ENCODE results near the gene CD84.
"Not testable (repeated sequence)": the region's sequence is repeated elsewhere in the genome, so short reads cannot be mapped to it uniquely, and the experiment has no call there.

Gene CD84, protein sequence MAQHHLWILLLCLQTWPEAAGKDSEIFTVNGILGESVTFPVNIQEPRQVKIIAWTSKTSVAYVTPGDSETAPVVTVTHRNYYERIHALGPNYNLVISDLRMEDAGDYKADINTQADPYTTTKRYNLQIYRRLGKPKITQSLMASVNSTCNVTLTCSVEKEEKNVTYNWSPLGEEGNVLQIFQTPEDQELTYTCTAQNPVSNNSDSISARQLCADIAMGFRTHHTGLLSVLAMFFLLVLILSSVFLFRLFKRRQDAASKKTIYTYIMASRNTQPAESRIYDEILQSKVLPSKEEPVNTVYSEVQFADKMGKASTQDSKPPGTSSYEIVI

DNA sequence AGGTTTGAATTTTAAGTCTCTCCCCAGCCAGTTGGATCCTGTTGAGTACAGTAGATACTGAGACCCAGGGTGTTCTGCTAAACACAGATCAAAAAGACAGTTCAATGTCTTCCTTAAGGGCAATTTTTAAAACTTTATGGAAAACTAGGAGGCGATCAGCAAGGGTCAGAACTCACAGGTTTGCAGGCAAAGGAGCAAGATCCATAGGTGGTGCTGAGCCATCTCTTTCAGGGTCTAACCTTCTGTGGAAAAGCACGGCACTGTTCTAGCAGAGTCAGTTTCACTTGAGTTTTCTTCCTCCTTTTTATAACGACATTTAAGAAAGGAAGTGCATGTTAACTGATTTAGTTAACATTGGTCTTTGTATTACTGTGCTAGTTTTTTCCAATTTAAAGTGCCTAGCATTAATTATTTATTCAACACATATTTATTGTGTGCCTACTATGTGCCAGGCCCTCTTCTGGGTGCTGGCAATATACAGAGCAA is at the start of gene CD84:
Gene CD84 (minus strand): TSS at position 281 of the 486 bp plus-strand sequence. CDS start 59 bp downstream, at position 222.
- no peak for DNase-seq (ENCODE audit: low read depth)

DNA sequence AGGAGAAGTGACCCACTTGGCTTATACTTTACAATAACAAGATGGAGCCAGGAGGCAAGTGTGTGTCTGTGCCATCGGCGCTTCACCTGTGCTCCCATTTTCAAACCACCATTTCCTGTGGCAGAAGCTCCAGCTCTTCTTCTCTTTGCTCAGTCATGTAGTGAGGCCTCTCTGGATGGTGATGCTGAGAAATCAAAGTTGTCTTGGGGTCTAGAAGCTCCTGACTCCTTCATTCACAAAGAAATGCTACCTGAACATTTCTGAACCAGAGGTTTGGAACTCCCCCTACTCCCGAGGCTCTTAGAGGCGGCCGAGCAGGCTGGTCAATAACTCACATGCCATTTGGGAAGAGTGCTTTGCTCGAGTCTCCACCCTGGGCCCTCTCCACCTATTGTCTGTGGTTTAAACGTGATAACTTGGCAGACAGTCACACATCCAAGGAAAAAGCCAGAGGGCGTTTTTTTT is 49.5 kb upstream of the CD84 start:
- DNase-seq (ENCODE audit: low read depth) = no peak

DNA sequence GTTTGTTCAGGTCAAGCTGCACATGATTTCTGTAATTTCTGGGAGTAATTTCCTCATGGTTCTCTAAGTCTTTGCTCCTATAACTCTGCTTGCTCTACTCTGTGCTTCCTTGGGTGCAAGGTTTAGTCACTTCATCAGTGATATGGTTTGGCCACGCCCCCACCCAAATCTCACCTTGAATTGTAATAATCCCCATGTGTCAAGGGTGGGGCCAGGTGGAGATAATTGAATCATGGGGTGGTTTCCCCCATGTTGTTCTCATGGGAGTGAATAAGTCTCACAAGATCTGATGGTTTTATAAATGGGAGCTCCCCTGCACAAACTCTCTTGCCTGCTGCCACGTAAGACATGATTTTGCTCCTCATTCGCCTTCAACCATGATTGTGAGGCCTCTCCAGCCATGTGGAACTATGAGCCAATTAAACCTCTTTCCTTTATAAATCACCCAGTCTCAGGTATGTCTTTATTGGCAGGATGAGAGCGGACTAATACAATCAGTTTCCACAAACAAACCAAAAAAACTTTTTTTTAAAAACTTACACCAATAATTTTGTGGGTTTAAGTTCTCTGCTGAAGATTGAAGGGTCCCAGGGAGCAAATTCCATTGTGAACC is 48.5 kb upstream of the CD84 start:
- not testable (repeated sequence) for DNase-seq (ENCODE audit: low read depth)

DNA sequence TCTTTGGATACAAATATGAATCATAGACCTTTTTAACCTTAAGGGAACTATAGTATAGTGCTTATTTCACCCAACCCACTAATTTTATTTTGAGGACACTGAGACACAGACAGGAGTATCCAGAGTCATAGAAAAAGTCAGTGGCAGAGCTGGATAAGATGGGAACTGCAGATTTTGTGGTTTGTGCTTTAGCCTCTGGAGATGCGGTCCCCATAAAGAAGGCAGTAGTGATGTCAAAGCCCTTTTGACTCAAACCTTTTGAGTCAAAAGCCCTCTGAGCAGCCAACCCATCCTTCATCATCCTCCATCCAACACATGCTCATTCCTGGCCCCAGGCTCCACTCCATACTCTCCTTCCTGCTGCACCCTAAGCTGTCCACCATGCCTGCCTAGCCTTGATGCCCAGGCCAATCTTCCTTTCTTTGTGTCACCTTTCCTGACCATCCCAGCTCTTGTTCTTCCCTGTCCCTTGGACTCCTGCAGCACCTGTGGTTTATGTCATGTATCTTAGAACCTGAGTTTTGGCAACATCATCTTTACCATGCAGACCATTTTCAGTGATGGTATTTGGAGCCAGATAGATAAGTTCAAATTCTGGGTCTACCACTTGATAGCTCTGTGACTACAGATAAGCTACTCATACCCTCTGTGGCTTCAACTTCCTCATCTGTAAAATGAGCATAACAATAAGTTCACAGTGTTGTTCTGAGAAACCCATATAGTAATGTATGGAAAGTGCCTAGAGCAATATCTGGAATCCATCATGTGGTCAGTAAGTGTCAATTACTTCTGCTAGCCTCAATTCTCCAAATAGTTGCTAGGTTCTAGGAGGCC is 47.4 kb upstream of the CD84 start:
- no peak for DNase-seq (ENCODE audit: low read depth)

DNA sequence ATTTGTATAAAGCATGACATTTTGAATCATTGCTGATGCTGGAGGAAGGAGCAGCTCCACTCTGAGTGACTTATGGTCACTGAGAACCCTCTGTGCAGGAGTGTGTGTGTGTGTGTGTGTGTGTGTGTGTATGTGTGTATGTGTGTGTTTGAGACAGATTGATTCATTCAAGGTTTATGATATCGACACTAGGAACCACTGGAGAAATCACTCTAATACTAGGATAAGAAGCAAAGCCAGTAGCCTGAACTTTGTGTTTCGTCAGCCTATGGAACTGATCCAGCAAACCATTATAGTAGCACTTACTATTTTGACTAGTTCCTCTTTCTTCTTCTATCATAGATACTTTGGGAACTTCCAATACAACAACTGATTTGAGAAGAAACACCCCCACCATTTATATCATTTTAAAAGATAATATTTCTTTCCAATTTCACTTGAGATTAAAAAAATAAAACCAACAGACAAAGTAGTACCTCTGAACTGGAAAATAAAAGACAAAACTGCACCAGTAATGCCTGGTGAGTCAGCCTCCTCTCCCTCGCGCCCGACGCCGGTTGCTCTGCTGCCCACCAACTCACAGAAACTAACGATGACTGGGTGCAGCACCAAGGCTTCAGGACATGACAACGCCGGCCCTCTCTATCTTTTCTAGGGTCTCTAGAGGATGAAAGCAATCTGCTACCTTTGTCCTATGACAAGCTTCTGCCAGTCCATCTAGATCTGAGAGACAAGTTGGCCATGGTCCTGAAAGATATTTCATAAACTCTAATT is 46.6 kb upstream of the CD84 start:
- DNase-seq (ENCODE audit: low read depth) = no peak

DNA sequence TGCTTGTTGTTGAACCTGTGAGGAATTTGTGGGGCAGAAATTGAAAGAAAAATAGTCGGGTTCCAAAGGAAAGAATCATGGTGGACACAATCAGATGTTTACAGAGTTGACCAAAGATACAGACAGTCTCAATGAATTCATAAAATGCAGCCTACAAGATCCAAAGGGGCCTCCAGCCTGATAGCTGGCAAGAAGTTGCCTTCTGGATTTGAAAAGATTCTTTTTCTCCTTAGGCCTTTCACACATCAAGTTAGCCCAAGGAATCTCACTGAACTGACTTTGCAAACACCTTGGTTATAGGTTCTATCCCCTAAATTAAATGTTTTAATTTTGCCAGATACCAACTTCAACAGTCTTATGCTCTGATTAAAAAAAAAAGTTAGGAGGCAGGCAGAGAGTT is 46.0 kb upstream of the CD84 start:
- DNase-seq (ENCODE audit: low read depth) = no peak

DNA sequence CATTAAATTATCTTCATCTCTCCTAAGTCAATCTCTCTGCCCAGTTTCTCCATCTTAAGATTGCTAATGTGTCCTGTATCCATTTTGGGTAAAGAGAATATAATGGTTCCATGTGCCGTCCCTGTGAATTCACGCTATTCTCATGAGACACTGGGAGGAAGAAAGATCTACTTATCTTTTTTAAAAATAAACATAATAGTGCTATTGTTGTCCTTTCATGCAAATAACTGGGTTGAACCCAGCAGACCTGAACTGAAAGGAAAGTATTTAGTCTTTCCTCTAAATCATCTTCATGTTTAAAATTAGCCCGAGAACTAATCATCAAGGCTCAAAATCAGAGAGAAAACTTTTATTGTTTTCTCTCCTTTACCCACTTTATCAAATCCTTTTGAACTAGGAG is 45.2 kb upstream of the CD84 start:
- no peak for DNase-seq (ENCODE audit: low read depth)

DNA sequence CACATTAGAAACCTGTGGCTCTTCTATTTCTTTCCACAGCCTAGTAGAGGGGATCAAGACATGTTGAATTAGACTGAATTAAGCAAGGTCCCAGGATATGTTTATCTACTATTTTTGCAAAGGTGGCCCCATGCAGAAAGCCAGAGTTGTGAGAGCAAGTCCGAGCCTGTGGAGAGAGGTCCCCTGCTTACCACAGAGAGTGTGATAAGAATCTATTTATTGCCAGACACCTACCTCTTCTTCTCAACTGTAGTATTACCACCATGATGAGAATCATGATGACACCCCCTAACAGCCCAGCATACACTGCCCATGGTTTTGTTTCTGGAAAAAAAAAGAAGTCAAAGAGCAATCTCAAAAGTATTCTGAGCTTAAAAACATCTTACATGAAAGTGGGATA is 44.6 kb upstream of the CD84 start:
- DNase-seq (ENCODE audit: low read depth) = no peak

DNA sequence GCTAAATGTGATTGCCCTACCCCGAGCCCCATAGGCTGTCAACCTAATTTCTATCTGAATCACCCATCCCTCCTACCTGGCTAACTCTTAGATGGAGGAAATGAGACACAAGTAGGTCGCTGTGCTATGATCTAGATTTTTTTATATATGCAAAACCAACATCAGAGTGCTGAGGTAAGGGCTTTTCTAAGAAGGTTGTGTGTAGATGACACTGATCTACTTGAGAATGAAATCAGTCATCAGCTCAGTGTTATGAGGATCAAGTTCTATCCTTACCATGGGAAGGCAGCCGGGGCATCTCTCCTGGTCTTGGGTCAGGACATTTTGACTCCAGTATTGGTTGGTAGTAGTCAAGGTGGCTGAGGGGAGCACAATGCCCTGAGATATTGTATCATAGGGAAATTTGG is 43.9 kb upstream of the CD84 start:
- DNase-seq (ENCODE audit: low read depth) = no peak

DNA sequence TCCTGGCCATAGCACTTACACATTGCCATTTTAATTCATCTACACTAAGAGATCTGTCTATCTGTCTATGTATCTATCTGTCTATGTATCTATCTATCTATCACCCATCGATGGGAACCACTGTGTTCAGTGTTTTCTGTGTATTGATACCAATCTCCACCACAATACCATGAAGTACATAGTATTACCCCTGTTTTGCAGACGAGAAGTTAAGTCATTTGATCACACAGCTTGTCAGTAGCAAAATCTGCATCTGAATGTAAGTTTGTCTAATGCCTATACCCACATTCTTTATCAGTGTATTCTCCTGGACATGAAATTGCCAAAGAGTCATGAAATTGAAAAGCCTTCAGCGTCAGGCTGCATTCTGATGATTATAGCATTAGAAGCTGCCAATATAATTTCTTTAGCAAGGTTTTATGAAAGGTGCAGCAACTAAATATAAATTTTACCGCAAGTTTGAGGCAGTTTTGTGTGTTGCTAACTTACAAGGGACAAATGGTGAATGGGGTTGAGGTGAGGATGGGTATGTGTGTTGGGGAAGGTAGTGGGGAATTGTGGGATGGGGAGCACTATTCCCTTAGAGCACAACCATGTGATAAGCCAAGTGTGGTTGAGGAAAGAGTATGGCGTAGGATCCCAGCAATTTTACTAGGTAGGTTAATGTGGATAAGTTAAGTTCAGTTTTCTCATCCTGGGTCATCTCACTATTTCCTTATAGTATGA is 43.4 kb upstream of the CD84 start:
- no peak for DNase-seq (ENCODE audit: low read depth)

DNA sequence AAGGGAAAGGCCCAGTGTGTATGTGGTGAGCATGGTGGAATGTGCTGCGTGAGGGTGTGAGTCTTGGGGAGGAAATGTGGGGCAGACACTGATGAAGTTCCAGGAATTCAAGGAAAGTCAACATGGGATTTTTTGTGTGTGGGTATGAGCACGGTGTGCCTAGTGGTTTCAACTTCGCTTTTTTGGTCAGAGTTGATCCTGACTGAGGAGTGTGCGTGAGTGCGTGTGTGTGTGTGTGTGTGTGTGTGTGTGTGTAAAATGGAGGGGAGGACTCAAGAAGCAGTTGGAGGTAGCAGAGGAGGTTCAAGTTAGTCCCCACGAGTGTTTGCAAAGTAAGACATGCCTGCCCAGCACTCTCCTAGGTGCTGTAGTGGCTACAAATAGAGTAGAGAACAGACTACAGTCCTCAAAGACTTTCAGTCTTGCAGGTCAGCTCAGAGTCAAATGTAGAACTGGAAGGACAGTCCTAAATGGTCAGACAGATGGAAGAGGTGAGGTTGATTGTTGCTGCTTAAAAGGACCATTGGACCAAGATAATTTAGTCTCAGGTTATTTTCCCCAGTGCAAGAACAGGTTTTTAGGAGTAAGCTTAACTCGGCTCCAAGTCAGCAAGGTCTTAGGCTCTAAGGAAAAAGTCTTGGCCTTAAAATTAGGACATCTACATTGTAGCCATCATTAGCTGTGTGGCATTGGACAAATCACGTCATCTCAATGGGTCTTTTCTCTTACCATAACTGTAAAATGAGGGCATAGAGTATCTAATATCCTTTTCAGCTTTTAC is 42.5 kb upstream of the CD84 start:
- no peak for DNase-seq (ENCODE audit: low read depth)

DNA sequence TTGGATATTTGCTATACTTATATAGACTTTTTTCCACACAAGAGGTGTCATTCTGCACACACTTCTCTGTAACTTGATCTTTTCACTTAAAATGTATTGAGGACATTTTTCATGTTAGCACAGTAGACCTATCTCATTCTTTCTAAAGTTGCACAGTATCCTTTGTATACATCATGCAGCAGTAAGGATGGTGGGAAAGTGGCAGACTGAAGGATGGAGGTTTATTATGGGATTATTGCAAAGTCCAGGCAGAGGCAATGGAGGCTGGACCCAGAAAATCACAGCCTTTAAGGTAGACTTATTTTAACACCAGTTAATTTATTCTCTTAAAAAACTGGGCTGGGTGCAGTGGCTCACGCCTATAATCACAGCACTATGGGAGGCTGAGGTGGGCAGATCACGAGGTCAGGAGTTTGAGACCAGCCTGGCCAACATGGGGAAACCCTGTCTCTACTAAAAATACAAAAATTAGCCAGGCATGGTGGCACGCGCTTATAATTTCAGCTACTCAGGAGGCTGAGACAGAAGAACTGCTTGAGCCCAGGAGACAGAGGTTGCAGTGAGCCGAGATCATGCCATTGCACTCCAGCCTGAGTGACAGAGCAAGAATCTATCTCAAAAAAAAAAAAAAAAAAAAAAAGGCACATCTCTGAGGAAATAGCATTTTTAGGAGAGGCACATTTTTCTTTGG is 41.8 kb upstream of the CD84 start:
- no peak for DNase-seq (ENCODE audit: low read depth)

DNA sequence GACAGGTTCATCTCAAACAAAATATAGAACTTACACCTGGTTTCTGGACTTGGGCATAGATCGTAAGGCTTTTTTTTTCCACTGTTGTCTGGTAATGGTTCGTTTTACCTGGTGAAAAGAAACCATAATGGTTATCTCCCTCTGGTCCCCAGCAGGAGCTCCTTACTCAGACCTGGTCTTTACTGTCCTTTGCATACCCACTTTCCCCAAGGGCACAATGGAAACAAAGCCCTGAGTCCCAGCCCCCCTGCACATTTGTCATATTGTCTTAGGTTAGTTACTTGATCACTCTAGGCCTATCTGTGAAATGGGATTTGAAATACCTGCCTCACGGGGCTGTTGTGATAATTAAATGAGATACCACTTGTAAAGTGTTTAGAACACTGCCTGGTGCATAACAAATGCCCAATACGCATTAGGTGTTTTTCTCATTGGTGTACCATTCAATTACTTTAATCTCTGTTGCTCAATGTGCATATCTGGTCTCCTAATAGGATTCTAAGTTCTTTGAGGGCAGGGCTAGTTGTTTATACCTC is 40.5 kb upstream of the CD84 start:
- no peak for DNase-seq (ENCODE audit: low read depth)

DNA sequence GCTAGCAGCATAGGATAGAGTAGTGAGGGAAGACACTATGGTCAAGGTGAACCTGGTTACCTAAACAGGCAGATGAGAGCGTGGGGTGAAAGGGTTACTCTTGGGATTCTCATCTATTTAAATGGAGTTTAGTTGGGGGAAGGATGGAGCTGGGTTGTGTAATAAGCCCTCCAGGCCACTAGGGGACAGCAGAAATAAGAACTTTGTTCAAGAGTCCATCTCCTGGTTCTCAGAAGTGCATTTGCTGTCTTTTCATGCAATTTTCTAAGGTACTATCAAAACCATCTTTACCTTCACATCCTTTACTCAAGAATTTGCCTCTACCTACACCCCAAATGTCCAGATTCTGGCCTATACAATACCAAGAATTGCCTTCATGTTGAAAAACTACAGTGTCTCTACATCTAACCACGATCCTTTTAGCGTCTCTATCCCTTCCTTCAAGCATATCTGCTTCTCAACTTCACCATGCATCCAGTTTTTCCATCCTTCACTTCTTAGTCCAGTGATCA is 39.5 kb upstream of the CD84 start:
- no peak for DNase-seq (ENCODE audit: low read depth)

DNA sequence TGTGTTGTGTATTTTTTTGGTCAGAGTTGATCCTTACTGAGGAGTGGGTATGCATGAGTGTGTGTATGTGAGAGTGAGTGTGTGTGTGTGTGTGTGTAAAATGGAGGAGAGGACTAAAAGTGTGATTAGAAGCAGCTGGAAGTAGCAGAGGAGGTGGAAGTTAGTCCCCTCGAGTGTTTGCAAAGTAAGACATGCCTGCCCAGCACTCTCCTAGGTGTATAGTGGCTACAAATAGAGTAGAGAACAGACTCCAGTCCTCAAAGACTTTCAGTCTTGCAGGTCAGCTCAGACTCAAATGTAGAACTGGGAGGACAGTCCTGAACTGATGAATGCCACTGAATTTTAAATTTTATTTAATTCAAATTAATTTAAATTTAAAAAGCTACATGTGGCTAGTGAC is 39.0 kb upstream of the CD84 start:
- no peak for DNase-seq (ENCODE audit: low read depth)

DNA sequence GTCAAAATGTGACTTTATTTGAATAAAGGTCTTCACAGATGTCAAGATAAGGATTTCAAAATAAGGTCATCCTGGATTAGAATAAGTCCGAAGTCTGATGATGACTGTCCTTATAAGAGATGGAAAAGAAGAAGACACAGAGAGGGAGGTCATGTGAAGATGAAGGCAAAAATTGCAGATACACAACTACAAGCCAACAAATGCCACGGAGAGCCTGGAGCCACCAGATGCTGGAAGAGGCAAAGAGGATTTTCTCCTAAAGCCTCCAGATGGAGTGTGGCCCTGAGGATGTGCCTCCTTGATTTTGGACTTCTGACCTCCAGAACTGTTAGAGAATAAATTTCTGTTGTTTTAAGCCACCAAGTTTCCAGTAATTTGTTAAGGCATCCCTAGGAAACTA is 36.4 kb upstream of the CD84 start:
- DNase-seq (ENCODE audit: low read depth) = no peak

DNA sequence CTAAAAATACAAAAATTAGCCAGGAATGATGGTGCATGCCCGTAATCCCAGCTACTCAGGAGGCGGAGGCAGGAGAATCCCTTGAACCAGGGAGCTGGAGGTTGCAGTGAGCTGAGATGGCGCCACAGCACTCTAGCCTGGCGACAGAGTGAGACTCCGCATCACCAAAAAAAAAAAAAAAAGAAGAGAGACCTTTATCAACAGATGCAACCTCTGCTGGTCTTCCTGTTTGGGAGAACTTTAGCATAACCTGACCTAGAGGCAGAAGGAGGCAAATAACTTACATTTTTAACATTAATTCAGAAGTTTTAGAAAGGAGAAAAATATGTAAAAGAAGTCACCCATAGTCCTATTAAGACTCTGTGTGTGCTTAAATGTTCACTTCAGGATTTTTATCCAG is 35.1 kb upstream of the CD84 start:
- no peak for DNase-seq (ENCODE audit: low read depth)

DNA sequence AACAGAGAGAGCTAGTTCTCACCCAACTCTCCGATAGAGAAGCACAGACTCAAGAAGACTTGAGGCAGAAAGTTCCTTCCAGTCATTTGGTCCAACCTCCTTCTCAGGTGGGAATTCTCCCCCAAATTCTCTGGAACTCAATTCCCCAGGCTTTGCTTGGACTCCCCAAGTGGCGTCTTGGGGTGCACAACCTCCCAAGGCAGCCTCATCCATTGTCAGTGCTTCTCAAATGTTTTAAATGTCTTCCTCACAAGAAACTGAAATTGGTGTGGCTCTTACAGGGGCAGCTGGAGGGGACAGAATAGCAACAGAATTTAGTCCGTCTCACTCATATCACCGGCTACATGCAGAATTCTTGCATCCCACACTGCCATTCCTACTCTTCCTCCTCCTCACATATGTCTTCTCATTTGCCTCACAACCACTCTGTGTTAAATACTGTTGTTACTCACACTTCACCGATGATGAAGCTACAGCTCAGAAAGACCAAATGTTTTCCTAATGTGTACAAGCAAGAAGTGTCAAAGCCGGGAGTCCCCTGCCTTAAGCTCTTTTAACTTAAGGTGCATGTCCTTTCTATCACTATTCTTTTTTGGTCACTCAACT is 33.4 kb upstream of the CD84 start:
- no peak for DNase-seq (ENCODE audit: low read depth)

Measured in stromal cell of bone marrow (primary cell).